ENCODE data around the gene COL23A1. TPM values are rescaled to one million over a fixed set of nuclear protein-coding genes. Genes with fewer than 3 reads are reported as not detected.

COL23A1 gene
- total RNA-seq, 1 donor from 2014 or later: 2.0 TPM

DNA sequence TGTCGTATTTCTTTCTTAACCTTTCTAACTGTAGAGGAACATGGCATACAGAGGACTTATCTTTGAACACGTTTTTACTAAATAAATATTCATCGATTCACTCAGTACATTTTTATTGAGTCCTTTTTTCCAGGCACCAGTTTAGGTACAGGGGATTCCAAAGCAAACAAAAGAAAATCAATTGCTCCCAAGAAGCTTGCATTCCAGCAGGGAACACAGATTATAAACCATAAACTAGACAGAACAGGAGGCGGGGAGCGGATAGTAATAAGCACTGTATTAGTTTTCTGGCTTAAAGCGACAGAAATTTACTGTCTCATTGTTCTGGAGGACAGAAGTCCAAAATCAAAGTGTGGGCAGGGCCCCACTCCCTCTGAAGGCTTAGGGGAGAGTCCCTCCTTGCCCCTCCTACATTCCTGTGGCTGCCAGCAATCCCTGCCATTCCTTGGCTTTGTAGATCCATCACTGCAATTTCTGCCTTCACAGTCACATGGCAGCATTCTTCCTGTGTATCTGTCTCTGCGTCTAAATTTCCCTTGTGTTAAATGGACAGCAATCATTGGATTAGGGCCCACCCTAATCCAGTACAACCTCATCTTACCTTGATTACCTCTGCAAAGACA lies 115.5 kb downstream of the COL23A1 start:
- Histone ChIP-seq H3K9me3 (no peaks in the 10 kb centered on the region), H3K27me3 (no peaks in the 10 kb centered on the region), H3K4me1 (peaks cover 4% of the 10 kb centered on the region), H3K36me3 (no peaks in the 10 kb centered on the region), H3K4me3 (no peak overlapping the region), H3K27ac (no peak overlapping the region)
- ATAC-seq (no peak), DNase-seq (no peak)
- TF ChIP-seq, protein P1, sequence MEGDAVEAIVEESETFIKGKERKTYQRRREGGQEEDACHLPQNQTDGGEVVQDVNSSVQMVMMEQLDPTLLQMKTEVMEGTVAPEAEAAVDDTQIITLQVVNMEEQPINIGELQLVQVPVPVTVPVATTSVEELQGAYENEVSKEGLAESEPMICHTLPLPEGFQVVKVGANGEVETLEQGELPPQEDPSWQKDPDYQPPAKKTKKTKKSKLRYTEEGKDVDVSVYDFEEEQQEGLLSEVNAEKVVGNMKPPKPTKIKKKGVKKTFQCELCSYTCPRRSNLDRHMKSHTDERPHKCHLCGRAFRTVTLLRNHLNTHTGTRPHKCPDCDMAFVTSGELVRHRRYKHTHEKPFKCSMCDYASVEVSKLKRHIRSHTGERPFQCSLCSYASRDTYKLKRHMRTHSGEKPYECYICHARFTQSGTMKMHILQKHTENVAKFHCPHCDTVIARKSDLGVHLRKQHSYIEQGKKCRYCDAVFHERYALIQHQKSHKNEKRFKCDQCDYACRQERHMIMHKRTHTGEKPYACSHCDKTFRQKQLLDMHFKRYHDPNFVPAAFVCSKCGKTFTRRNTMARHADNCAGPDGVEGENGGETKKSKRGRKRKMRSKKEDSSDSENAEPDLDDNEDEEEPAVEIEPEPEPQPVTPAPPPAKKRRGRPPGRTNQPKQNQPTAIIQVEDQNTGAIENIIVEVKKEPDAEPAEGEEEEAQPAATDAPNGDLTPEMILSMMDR (IDR thresholded peaks at IDR 0.05): no peak
- intact Hi-C loops (cut with DNase I): no loop called here

DNA sequence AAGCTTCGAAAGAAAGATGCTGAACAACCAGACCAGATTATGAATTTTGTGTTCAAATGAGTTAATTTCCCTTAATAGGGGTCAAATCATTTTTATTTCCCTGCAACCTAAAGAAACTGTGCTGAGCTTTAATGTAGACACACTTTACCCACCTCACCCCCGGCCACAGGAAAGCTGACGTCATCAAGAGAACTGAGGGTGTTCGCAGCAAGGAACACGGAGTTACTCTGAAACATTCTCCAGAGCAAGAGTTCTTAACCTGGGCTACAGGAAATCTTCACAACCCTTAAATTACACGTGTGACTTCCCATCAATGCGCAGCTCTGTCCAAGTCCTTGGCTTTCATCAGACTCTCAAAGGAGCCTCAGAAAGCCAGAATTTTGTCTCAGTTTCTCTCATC lies 116.3 kb downstream of the COL23A1 start:
- Histone ChIP-seq H3K36me3 (no peaks in the 10 kb centered on the region), H3K9me3 (no peaks in the 10 kb centered on the region), H3K4me3 (no peak overlapping the region), H3K27ac (no peak overlapping the region), H3K27me3 (no peaks in the 10 kb centered on the region), H3K4me1 (peaks cover 4% of the 10 kb centered on the region)
- no peak for ATAC-seq
- DNase-seq: no peak
- TF ChIP-seq, protein P1 (IDR thresholded peaks at IDR 0.05): no peak
- intact Hi-C loops (cut with DNase I): no loop called here

DNA sequence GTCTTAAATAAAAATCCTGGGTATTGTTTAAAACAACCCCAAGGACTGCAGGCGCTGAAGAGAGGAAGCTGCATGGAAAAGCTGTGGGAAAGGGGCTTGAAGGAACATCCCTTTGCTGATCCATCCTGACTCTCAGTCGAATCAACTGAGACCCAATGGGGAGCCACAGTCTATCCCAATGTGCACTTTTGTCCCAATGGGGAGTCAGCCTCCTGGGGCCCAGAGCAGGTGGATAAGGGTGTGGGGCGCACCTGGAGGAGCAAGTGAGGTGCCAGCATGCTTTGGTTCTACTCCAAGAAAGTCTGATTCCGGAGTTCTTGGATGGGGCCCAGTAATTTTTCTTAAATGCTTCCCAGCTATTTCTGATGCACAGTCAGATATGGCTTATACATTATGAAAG lies 118.1 kb downstream of the COL23A1 start:
- DNase-seq (no peak), ATAC-seq (no peak)
- no peak overlapping the region for H3K4me3 ChIP-seq
- no peak overlapping the region for H3K27ac ChIP-seq
- TF ChIP-seq, protein P1 (IDR thresholded peaks at IDR 0.05): no peak
- H3K4me1 ChIP-seq: peaks cover 18% of the 10 kb centered on the region
- no peaks in the 10 kb centered on the region for H3K9me3 ChIP-seq
- no peaks in the 10 kb centered on the region for H3K27me3 ChIP-seq
- intact Hi-C loops (cut with DNase I): no loop called here
- no peaks in the 10 kb centered on the region for H3K36me3 ChIP-seq

DNA sequence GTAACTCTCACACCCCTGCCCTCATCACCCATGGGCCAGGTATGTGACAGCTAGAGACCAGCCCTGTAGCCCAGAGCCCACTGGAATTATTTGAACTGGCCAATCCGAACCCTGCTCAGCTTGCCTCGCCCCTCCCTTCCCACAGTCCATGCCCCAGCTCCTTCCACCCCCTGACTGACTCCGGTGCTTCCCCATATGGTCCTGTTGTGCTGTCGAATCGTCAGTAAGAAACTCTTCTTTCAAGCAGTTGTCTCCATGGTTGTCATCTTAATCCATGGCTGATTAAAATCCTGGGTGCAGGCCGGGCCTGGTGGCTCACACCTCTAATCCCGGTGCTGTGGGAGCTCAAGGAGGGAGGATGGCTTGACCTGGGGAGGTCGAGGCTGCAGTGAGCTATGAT lies 118.5 kb downstream of the COL23A1 start:
- no peak for ATAC-seq
- intact Hi-C loops (cut with DNase I): no loop called here
- TF ChIP-seq, protein P1 (IDR thresholded peaks at IDR 0.05): no peak
- H3K4me1 ChIP-seq: peaks cover 20% of the 10 kb centered on the region
- no peak for DNase-seq
- H3K9me3 ChIP-seq: no peaks in the 10 kb centered on the region
- no peaks in the 10 kb centered on the region for H3K36me3 ChIP-seq
- no peaks in the 10 kb centered on the region for H3K27me3 ChIP-seq
- no peak overlapping the region for H3K4me3 ChIP-seq
- H3K27ac ChIP-seq: no peak overlapping the region

DNA sequence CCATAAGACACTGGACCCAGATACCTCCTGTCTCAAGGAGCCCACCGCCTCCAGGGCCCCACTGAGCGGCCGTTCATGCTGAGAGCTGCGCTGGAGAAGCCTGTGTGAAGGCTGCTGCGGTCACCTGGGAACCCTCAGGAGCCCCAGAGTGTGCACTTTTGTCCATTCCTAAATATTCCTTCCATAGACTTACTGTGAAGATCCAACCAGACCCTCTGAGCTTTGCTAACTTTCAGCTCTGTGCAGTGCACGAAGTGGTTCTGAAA lies 119.5 kb downstream of the COL23A1 start:
- no peaks in the 10 kb centered on the region for H3K9me3 ChIP-seq
- intact Hi-C loops (cut with DNase I): no loop called here
- no peaks in the 10 kb centered on the region for H3K36me3 ChIP-seq
- ATAC-seq: no peak
- TF ChIP-seq, protein P1 (IDR thresholded peaks at IDR 0.05): no peak
- H3K4me1 ChIP-seq: peaks cover 22% of the 10 kb centered on the region
- H3K4me3 ChIP-seq: no peak overlapping the region
- no peak overlapping the region for H3K27ac ChIP-seq
- DNase-seq: no peak
- H3K27me3 ChIP-seq: no peaks in the 10 kb centered on the region
